Esophagus squamous epithelium (tissue), 5 donors: ENCODE data around the gene KAZN. TPM values are rescaled to one million over a fixed set of nuclear protein-coding genes. Genes with fewer than 3 reads are reported as not detected.

Experiments used
- DNase-seq: peaks from one replicate; lab custom pipeline; 2025; lab: John Stamatoyannopoulos, UW
- H3K27ac ChIP-seq, 4 donors: fragments of 200-600 bp; sonication (generic); one replicate each; pipeline ENCODE4 v1.5.1; 2016 to 2019; ENCODE audit warnings: mild to moderate bottlenecking in 1 of 4
- H3K27me3 ChIP-seq, 4 donors: fragments of 200-600 bp; sonication (generic); 1 replicate in 3 of 4; 2 replicates in 1 of 4; pipeline versions ENCODE4 v1.5.1 to v1.6.0; 2017 to 2021; ENCODE audit warnings: antibody characterized with exemption in 1 of 4
- H3K36me3 ChIP-seq, 3 donors: fragments of 200-600 bp; sonication (generic); one replicate each; pipeline ENCODE4 v1.5.1; 2016 to 2019
- H3K4me1 ChIP-seq, 3 donors: fragments of 200-600 bp; sonication (generic); one replicate each; pipeline ENCODE4 v1.5.1; 2017 to 2019
- H3K4me3 ChIP-seq, 4 donors: fragments of 200-600 bp; sonication (generic); 1 replicate in 3 of 4; 2 replicates in 1 of 4; pipeline ENCODE4 v1.5.1; 2016 to 2019; ENCODE audit warnings: mild to moderate bottlenecking in 2 of 4, moderate library complexity in 1 of 4
- H3K9me3 ChIP-seq, 3 donors: fragments of 200-600 bp; sonication (generic); one replicate each; pipeline ENCODE4 v1.5.1; 2016 to 2019
- CTCF ChIP-seq, 6 experiments: fragments of 450-650 bp in 4 of 6; fragments of 200-600 bp in 2 of 6; sonication (generic) in 2 of 6; IDR thresholded peaks; one replicate each; pipeline ENCODE4 v1.5.1; 2016 to 2019; ENCODE audit warnings: antibody characterized with exemption in 6 of 6, mild to moderate bottlenecking in 4 of 6, moderate library complexity in 4 of 6
- POLR2A ChIP-seq, 4 donors: fragments of 450-650 bp; IDR thresholded peaks; one replicate each; pipeline ENCODE4 v1.6.1; 2017; ENCODE audit warnings: antibody characterized with exemption in 4 of 4, mild to moderate bottlenecking in 4 of 4, moderate library complexity in 3 of 4
- WGBS, 2 donors: methylation state at CpG; one replicate each; pipeline ENCODE4 v1.1.5; 2018; 5-methylcytosine and 5-hydroxymethylcytosine counted together
- intact Hi-C: fragments of 100-400 bp; cut with DNase I; formaldehyde crosslinking; loops from one replicate; pipeline ENCODE4 v1.15.0; 2022
- total RNA-seq, 4 donors: library from RNA; depleted of rRNA; stranded (reverse); fragments of >200 nt; gene quantifications; one replicate each; pipeline ENCODE4 v1.1.0, GENCODE V29; 2016
- donor health status: DM: yes; HTN: yes; CAD: no.

KAZN gene
- total RNA-seq, 4 donors from 2014 or later = 25.0 to 54.5 (median 30.8) TPM

GRCh38 chr1:14599800-14600199, 1.3 kb downstream of the KAZN start:
- Histone ChIP-seq H3K36me3 (no peaks in the 10 kb centered on the region), H3K4me3 (peak overlapping the region; percentile 48 to 74 (median 65)), H3K27me3 (peaks cover 0 to 82% (median 3%) of the 10 kb centered on the region in 4 donors), H3K9me3 (no peaks in the 10 kb centered on the region), H3K27ac (peak overlapping the region in 1 of 4 donors; percentile 68), H3K4me1 (peaks cover 5 to 49% (median 14%) of the 10 kb centered on the region in 3 donors)
- no peak for TF ChIP-seq CTCF (IDR thresholded peaks at IDR 0.05)
- no peak for TF ChIP-seq POLR2A (IDR thresholded peaks at IDR 0.05)
- no peak for DNase-seq
- 19 to 20% methylated on average over 6 of the region's 6 CpGs for WGBS, 2 donors
- intact Hi-C loops = no loop called here

- intact Hi-C loops = no loop called here
- Histone ChIP-seq H3K4me1 (peaks cover 5 to 49% (median 14%) of the 10 kb centered on the region in 3 donors), H3K27me3 (peaks cover 0 to 80% (median 3%) of the 10 kb centered on the region in 4 donors), H3K9me3 (no peaks in the 10 kb centered on the region), H3K4me3 (peak overlapping the region in 2 of 4 donors; percentile 64 to 74), H3K36me3 (no peaks in the 10 kb centered on the region), H3K27ac (peak overlapping the region in 1 of 4 donors; percentile 21)
- no peak for TF ChIP-seq POLR2A (IDR thresholded peaks at IDR 0.05)
- TF ChIP-seq CTCF (IDR thresholded peaks at IDR 0.05) = no peak
- WGBS, 2 donors = 57 to 67% methylated on average over 12 of the region's 12 CpGs
- no peak for DNase-seq
Measured at GRCh38 chr1:14600405-14601112, 2.1 kb downstream of the KAZN start.

GRCh38 chr1:14602136-14602535, 3.7 kb downstream of the KAZN start:
- TF ChIP-seq POLR2A (IDR thresholded peaks at IDR 0.05) (no peak), CTCF (IDR thresholded peaks at IDR 0.05) (no peak)
- DNase-seq = no peak
- H3K4me1 ChIP-seq = peaks cover 5 to 49% (median 14%) of the 10 kb centered on the region in 3 donors

GRCh38 chr1:14603645-14604044, 5.2 kb downstream of the KAZN start:
- no peak overlapping the region for H3K27ac ChIP-seq
- TF ChIP-seq CTCF (IDR thresholded peaks at IDR 0.05) (no peak), POLR2A (IDR thresholded peaks at IDR 0.05) (no peak)
- H3K4me3 ChIP-seq = no peak overlapping the region
- peaks cover 0 to 68% (median 3%) of the 10 kb centered on the region in 4 donors for H3K27me3 ChIP-seq
- 72 to 95% methylated on average over 2 of the region's 2 CpGs for WGBS, 2 donors
- no peak for DNase-seq
- intact Hi-C loops = no loop called here
- no peaks in the 10 kb centered on the region for H3K9me3 ChIP-seq
- no peaks in the 10 kb centered on the region for H3K36me3 ChIP-seq
- H3K4me1 ChIP-seq = peaks cover 0 to 37% (median 4%) of the 10 kb centered on the region in 3 donors

More at GRCh38 chr1:14602136-14602535, 3.7 kb downstream of the KAZN start:
- intact Hi-C loops = no loop called here
- H3K36me3 ChIP-seq = no peaks in the 10 kb centered on the region
- WGBS, 2 donors = 27 to 38% methylated on average over 9 of the region's 9 CpGs
- H3K4me3 ChIP-seq = peak overlapping the region in 1 of 4 donors; percentile 42
- H3K27me3 ChIP-seq = peaks cover 0 to 83% (median 3%) of the 10 kb centered on the region in 4 donors
- no peaks in the 10 kb centered on the region for H3K9me3 ChIP-seq
- H3K27ac ChIP-seq = peak overlapping the region in 1 of 4 donors; percentile 40

GRCh38 chr1:14604414-14604813, 5.9 kb downstream of the KAZN start:
- no peaks in the 10 kb centered on the region for H3K36me3 ChIP-seq
- DNase-seq = no peak
- intact Hi-C loops = no loop called here
- H3K4me1 ChIP-seq = peaks cover 0 to 29% (median 4%) of the 10 kb centered on the region in 3 donors
- no peak overlapping the region for H3K27ac ChIP-seq
- no peaks in the 10 kb centered on the region for H3K9me3 ChIP-seq
- no peak for TF ChIP-seq CTCF (IDR thresholded peaks at IDR 0.05)
- TF ChIP-seq POLR2A (IDR thresholded peaks at IDR 0.05) = no peak
- H3K27me3 ChIP-seq = peaks cover 0 to 60% (median 2%) of the 10 kb centered on the region in 4 donors
- no peak overlapping the region for H3K4me3 ChIP-seq
- WGBS, 2 donors = 83 to 84% methylated on average over 5 of the region's 5 CpGs
